ENCODE results near the gene SETD1B. TPM values are rescaled to one million over a fixed set of nuclear protein-coding genes. Genes with fewer than 3 reads are reported as not detected.

SETD1B gene
- total RNA-seq, 1 donor from 2014 or later = 28.4 TPM

DNA sequence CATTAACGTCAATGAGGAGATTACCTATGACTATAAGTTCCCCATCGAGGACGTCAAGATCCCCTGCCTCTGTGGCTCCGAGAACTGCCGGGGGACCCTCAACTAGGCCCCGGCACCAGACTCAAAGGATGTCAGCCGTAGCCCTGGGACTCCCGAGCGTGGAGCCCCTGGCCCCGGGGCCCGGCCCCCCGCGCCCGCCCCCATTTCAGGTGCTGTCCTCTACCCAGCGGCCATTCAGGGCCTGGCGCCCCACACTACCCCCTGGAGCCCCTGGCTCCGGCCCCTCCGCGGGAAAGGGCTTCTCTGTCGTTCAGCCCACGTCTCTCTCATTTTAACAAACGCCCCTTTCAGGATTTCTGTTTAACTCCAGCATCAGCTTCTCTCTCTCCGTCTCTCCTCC, 26.3 kb downstream of the SETD1B start:
- Mint-ChIP-seq H3K27ac (no peak overlapping the region), H3K36me3 (peaks cover 33% of the 10 kb centered on the region), H3K27me3 (no peaks in the 10 kb centered on the region), H3K4me3 (no peak overlapping the region), H3K4me1 (ENCODE audit: unreplicated experiment) (no peaks in the 10 kb centered on the region), H3K9me3 (no peaks in the 10 kb centered on the region)
- no peak for TF ChIP-seq CTCF (conservative IDR thresholded peaks at IDR 0.05)
- no peak for DNase-seq (ENCODE audit: extremely low spot score, unreplicated experiment)

GRCh38 chr12:121830588-121831265, 26.9 kb downstream of the SETD1B start:
- Mint-ChIP-seq H3K27me3 (no peaks in the 10 kb centered on the region), H3K4me1 (ENCODE audit: unreplicated experiment) (no peaks in the 10 kb centered on the region), H3K9me3 (no peaks in the 10 kb centered on the region), H3K4me3 (no peak overlapping the region), H3K36me3 (peaks cover 33% of the 10 kb centered on the region), H3K27ac (no peak overlapping the region)
- TF ChIP-seq CTCF (conservative IDR thresholded peaks at IDR 0.05) = no peak
- no peak for DNase-seq (ENCODE audit: extremely low spot score, unreplicated experiment)

DNA sequence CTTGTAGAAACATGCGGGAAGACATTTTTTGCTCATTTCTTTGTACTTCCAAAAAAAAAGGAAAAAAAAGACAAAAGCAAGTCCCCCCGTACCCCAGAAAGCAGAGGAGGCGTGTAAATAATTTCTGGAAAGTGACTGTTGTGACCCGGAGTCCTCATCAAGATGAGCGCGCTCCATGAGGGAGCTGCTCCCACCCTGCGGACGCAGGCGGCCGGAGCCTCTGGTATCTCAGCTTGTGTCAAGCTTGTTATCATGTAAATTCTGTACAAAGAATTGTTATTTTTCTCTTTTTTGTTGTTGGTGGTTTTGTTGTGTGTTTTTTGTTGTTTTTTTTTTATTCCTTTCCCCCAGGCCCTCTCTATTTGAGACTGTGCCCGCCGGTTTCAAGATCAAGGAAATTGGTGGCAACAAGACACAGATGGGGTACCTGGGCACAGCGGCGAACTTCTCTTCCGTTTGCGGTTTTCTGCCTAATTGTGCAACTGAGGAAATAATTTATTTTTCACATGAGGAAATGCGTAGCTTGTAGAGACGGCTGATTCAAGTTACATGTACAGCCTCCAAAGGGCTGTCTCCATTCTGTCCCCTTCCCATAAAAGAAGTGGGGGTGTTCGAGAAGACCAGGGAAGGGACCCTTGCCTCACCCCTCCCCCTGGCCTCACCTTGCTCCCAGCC, 27.9 kb downstream of the SETD1B start:
- no peak for TF ChIP-seq CTCF (conservative IDR thresholded peaks at IDR 0.05)
- Mint-ChIP-seq H3K4me3 (no peak overlapping the region), H3K9me3 (no peaks in the 10 kb centered on the region), H3K27ac (no peak overlapping the region), H3K36me3 (peaks cover 26% of the 10 kb centered on the region), H3K4me1 (ENCODE audit: unreplicated experiment) (no peaks in the 10 kb centered on the region), H3K27me3 (no peaks in the 10 kb centered on the region)
- no peak for DNase-seq (ENCODE audit: extremely low spot score, unreplicated experiment)

GRCh38 chr12:121837680-121838079, 33.9 kb downstream of the SETD1B start:
- Mint-ChIP-seq H3K4me1 (ENCODE audit: unreplicated experiment) (peaks cover 8% of the 10 kb centered on the region), H3K27ac (no peak overlapping the region)

GRCh38 chr12:121838126-121838525, 34.3 kb downstream of the SETD1B start:
- H3K9me3 Mint-ChIP-seq = no peaks in the 10 kb centered on the region
- no peak for DNase-seq (ENCODE audit: extremely low spot score, unreplicated experiment)
- peaks cover 10% of the 10 kb centered on the region for H3K4me1 Mint-ChIP-seq (ENCODE audit: unreplicated experiment)
- no peak for TF ChIP-seq CTCF (conservative IDR thresholded peaks at IDR 0.05)
- no peaks in the 10 kb centered on the region for H3K36me3 Mint-ChIP-seq
- no peaks in the 10 kb centered on the region for H3K27me3 Mint-ChIP-seq
- H3K27ac Mint-ChIP-seq = no peak overlapping the region
- no peak overlapping the region for H3K4me3 Mint-ChIP-seq

More at GRCh38 chr12:121837680-121838079, 33.9 kb downstream of the SETD1B start:
- Mint-ChIP-seq H3K4me3 (no peak overlapping the region), H3K9me3 (no peaks in the 10 kb centered on the region), H3K36me3 (no peaks in the 10 kb centered on the region), H3K27me3 (no peaks in the 10 kb centered on the region)
- no peak for DNase-seq (ENCODE audit: extremely low spot score, unreplicated experiment)
- no peak for TF ChIP-seq CTCF (conservative IDR thresholded peaks at IDR 0.05)

All from type B pancreatic cell (in vitro differentiated cells).